ENCODE data around the gene JAKMIP2. TPM values are rescaled to one million over a fixed set of nuclear protein-coding genes. Genes with fewer than 3 reads are reported as not detected.

The JAKMIP2 gene
- total RNA-seq, 1 experiment from 2014 or later = not detected

- Histone ChIP-seq H3K9me3 (ENCODE audit: control insufficient read depth, insufficient read depth, low read depth, low read length) (no peaks in the 10 kb centered on the region), H3K36me3 (ENCODE audit: control insufficient read depth, insufficient read depth, low read length) (no peaks in the 10 kb centered on the region), H3K4me3 (ENCODE audit: low read depth in 2 of 2, low read length in 2 of 2) (no peak overlapping the region), H3K27ac (ENCODE audit: low read length) (no peak overlapping the region), H3K27me3 (ENCODE audit: control insufficient read depth, insufficient read depth, low read length) (no peaks in the 10 kb centered on the region), H3K4me1 (ENCODE audit: control insufficient read depth, insufficient read depth, low read length) (no peaks in the 10 kb centered on the region)
- DNase-seq (ENCODE audit: low read depth, low spot score) (no peak), ATAC-seq (no peak)
- intact Hi-C loops (cut with micrococcal nuclease; ENCODE audit: unreplicated experiment) = no loop called here
- CTCF ChIA-PET = no interaction called here
- POLR2A ChIA-PET = no interaction called here
- no peak for TF ChIP-seq CTCF (IDR thresholded peaks at IDR 0.05)
- TF ChIP-seq TCF7L2 (IDR thresholded peaks at IDR 0.05; ENCODE audit: low read depth, low read length) = no peak
- no peak for TF ChIP-seq POLR2AphosphoS5 (IDR thresholded peaks at IDR 0.05; ENCODE audit: low read depth, low read length)
- no peak for TF ChIP-seq REST (IDR thresholded peaks at IDR 0.05; ENCODE audit: insufficient read depth in 1 of 2, low read depth in 2 of 2, low read length in 1 of 2)
- TF ChIP-seq SIN3A (IDR thresholded peaks at IDR 0.05; ENCODE audit: borderline replicate concordance, insufficient read depth, low read depth, low read length) = no peak
- in situ Hi-C loops (cut with HindIII; ENCODE audit: low pct_unique_long_range_greater_than_20kb, low sequenced_read_pairs) = no loop called here
- BruUV-seq (replicated peaks) = no TSS peak
These were observed 213.7 kb downstream of the JAKMIP2 start for GRCh38 chr5:147568710-147569406.

GRCh38 chr5:147567917-147568598 lies 214.5 kb downstream of the JAKMIP2 start:
- BruUV-seq (replicated peaks) = no TSS peak
- no peak for ATAC-seq
- H3K4me1 ChIP-seq (ENCODE audit: control insufficient read depth, insufficient read depth, low read length) = no peaks in the 10 kb centered on the region
- DNase-seq (ENCODE audit: low read depth, low spot score) = no peak
- H3K9me3 ChIP-seq (ENCODE audit: control insufficient read depth, insufficient read depth, low read depth, low read length) = no peaks in the 10 kb centered on the region
- intact Hi-C loops (cut with micrococcal nuclease; ENCODE audit: unreplicated experiment) = no loop called here
- in situ Hi-C loops (cut with HindIII; ENCODE audit: low pct_unique_long_range_greater_than_20kb, low sequenced_read_pairs) = no loop called here
- H3K27ac ChIP-seq (ENCODE audit: low read length) = no peak overlapping the region
- TF ChIP-seq SIN3A (IDR thresholded peaks at IDR 0.05; ENCODE audit: borderline replicate concordance, insufficient read depth, low read depth, low read length) (no peak), CTCF (IDR thresholded peaks at IDR 0.05) (no peak), TCF7L2 (IDR thresholded peaks at IDR 0.05; ENCODE audit: low read depth, low read length) (no peak), POLR2AphosphoS5 (IDR thresholded peaks at IDR 0.05; ENCODE audit: low read depth, low read length) (no peak), REST (IDR thresholded peaks at IDR 0.05; ENCODE audit: insufficient read depth in 1 of 2, low read depth in 2 of 2, low read length in 1 of 2) (no peak)
- POLR2A ChIA-PET = no interaction called here
- H3K4me3 ChIP-seq (ENCODE audit: low read depth in 2 of 2, low read length in 2 of 2) = no peak overlapping the region
- CTCF ChIA-PET = no interaction called here
- H3K27me3 ChIP-seq (ENCODE audit: control insufficient read depth, insufficient read depth, low read length) = no peaks in the 10 kb centered on the region
- no peaks in the 10 kb centered on the region for H3K36me3 ChIP-seq (ENCODE audit: control insufficient read depth, insufficient read depth, low read length)

Measured in Panc1 (cell line).